Stomach (tissue), 4 donors: ENCODE measurements around the gene PRICKLE1.

ENCODE experiments used
- EP300 ChIP-seq: sonication (generic); formaldehyde crosslinking; IDR thresholded peaks from one replicate; pipeline ENCODE4 v1.6.1; 2017; ENCODE audit warnings: antibody characterized with exemption
- POLR2A ChIP-seq, 4 donors: fragments of 450-650 bp; IDR thresholded peaks; one replicate each; pipeline ENCODE4 v1.6.1; 2016; ENCODE audit warnings: antibody characterized with exemption in 4 of 4, control low read depth in 2 of 4, mild to moderate bottlenecking in 1 of 4, moderate library complexity in 1 of 4
- POLR2AphosphoS5 ChIP-seq, 3 donors: sonication (generic); formaldehyde crosslinking; IDR thresholded peaks; one replicate each; pipeline ENCODE4 v1.6.1; 2016; ENCODE audit warnings: antibody characterized with exemption in 3 of 3
- TF ChIP-seq, protein P1 (sequence below), 7 experiments: fragments of 450-650 bp in 4 of 7; fragments of 200-600 bp in 3 of 7; sonication (generic) in 3 of 7; IDR thresholded peaks; one replicate each; pipeline ENCODE4 v1.5.1; 2016 to 2019; ENCODE audit warnings: antibody characterized with exemption in 7 of 7, control low read depth in 2 of 7, mild to moderate bottlenecking in 1 of 7

DNA sequence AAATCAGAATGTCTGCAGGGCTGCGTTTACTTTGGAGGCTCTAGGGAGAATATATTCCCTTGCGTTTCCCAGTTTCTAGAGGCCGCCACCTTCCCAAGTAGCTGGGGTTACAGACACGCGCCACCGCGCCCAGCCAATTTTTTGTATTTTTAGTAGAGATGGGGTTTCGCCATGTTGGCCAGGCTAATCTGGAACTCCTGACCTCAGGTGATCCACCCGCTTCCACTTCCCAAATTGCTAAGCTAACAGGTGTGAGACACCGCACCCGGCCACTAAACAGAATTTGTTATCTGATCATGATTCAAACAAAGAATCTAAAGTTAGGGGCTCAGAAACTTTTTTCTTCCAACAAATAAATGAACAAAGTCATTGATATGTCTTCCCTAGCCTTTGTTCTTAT is 148.9 kb downstream of the PRICKLE1 start:
- TF ChIP-seq, protein P1, sequence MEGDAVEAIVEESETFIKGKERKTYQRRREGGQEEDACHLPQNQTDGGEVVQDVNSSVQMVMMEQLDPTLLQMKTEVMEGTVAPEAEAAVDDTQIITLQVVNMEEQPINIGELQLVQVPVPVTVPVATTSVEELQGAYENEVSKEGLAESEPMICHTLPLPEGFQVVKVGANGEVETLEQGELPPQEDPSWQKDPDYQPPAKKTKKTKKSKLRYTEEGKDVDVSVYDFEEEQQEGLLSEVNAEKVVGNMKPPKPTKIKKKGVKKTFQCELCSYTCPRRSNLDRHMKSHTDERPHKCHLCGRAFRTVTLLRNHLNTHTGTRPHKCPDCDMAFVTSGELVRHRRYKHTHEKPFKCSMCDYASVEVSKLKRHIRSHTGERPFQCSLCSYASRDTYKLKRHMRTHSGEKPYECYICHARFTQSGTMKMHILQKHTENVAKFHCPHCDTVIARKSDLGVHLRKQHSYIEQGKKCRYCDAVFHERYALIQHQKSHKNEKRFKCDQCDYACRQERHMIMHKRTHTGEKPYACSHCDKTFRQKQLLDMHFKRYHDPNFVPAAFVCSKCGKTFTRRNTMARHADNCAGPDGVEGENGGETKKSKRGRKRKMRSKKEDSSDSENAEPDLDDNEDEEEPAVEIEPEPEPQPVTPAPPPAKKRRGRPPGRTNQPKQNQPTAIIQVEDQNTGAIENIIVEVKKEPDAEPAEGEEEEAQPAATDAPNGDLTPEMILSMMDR (IDR thresholded peaks at IDR 0.05): no peak
- TF ChIP-seq POLR2A (IDR thresholded peaks at IDR 0.05): no peak
- no peak for TF ChIP-seq POLR2AphosphoS5 (IDR thresholded peaks at IDR 0.05)
- no peak for TF ChIP-seq EP300
